BJ (cell line): ENCODE results near the gene UMODL1. TPM values are rescaled to one million over a fixed set of nuclear protein-coding genes. Genes with fewer than 3 reads are reported as not detected.

Source experiments
- CTCF ChIA-PET: fragments of 350-600 bp; formaldehyde crosslinking; extraction: SDS; loops from one replicate; lab custom pipeline; 2021; ENCODE audit warnings: antibody characterized with exemption, inconsistent platforms; lab: Yijun Ruan, JAX
- POLR2A ChIA-PET: fragments of 300-600 bp; sonication (Branson Sonifier 250); formaldehyde crosslinking; extraction: SDS; loops from one replicate; lab custom pipeline; 2021; ENCODE audit warnings: antibody characterized with exemption; lab: Charles Lee
- DNase-seq: peaks from one replicate; pipeline ENCODE4 v3.0.0-alpha.2; 2011; ENCODE audit warnings: low read depth
- H3K27me3 ChIP-seq: 2 replicates; pipeline ENCODE4 v1.6.0; 2011; ENCODE audit warnings: low read length; ENCODE audit not compliant: control insufficient read depth, insufficient read depth
- H3K36me3 ChIP-seq: 2 replicates; pipeline ENCODE4 v1.5.1; 2011; ENCODE audit warnings: low read length; ENCODE audit not compliant: control insufficient read depth, insufficient read depth
- H3K4me3 ChIP-seq: 2 replicates; pipeline ENCODE4 v1.5.1; 2011; ENCODE audit warnings: low read depth, mild to moderate bottlenecking, control low read depth, low read length
- polyA plus RNA-seq: library from polyadenylated mRNA; depleted of rRNA; stranded (reverse); fragments of >200 nt; gene quantifications from 2 replicates; pipeline ENCODE4 v1.2.3, GENCODE V29; 2011
- TF ChIP-seq, protein P1 (sequence below): IDR thresholded peaks from 2 replicates; pipeline ENCODE4 v1.5.1; 2011; ENCODE audit warnings: low read depth, mild to moderate bottlenecking, control low read depth, inconsistent platforms, low read length, moderate library complexity; ENCODE audit not compliant: insufficient read depth

UMODL1 gene
- polyA plus RNA-seq, 1 experiment, result 0.04 TPM

GRCh38 chr21:42189431-42189830 is 118.3 kb downstream of the UMODL1 start:
- Histone ChIP-seq H3K36me3 (no peaks in the 10 kb centered on the region), H3K27me3 (no peaks in the 10 kb centered on the region; the same call in 1 of the 2 replicates), H3K4me3 (no peak overlapping the region)
- TF ChIP-seq, protein P1, sequence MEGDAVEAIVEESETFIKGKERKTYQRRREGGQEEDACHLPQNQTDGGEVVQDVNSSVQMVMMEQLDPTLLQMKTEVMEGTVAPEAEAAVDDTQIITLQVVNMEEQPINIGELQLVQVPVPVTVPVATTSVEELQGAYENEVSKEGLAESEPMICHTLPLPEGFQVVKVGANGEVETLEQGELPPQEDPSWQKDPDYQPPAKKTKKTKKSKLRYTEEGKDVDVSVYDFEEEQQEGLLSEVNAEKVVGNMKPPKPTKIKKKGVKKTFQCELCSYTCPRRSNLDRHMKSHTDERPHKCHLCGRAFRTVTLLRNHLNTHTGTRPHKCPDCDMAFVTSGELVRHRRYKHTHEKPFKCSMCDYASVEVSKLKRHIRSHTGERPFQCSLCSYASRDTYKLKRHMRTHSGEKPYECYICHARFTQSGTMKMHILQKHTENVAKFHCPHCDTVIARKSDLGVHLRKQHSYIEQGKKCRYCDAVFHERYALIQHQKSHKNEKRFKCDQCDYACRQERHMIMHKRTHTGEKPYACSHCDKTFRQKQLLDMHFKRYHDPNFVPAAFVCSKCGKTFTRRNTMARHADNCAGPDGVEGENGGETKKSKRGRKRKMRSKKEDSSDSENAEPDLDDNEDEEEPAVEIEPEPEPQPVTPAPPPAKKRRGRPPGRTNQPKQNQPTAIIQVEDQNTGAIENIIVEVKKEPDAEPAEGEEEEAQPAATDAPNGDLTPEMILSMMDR, result no peak
- CTCF ChIA-PET, result no interaction called here
- no peak for DNase-seq
- POLR2A ChIA-PET, result no interaction called here

DNA sequence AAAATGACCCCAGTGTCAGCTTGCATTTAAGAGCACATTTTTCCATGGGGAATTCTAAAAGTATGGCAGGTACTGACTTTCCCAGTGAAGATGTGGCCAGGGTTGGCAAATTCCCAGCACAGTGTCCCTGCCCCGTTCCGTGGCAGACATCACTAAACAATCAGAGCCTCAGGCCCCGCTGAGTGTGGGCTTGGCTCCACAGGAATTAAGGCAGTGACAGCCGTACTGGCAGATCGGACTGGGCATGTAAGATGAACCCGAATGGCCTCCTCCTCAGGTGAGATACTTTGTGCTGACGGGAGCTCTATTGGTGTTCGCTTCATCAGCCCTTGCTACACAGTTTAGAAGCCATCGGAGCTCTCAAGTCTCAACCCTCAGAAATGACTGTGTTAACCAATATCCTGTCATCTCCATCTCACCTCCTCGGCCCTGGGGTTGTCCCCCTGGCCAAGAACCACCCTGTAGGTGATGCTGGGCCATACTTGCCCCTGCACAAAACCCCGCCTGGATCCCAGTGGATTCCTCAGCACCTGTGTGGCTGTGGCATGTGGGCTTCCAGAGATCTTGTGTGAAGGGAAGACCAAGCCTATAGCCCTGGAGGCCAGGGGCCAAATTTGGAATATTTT is 118.9 kb downstream of the UMODL1 start:
- ChIA-PET POLR2A (no interaction called here), CTCF (no interaction called here)
- no peaks in the 10 kb centered on the region for H3K36me3 ChIP-seq
- DNase-seq, result no peak
- TF ChIP-seq, protein P1, result no peak
- no peak overlapping the region for H3K4me3 ChIP-seq
- no peaks in the 10 kb centered on the region; the same call in 1 of the 2 replicates for H3K27me3 ChIP-seq

GRCh38 chr21:42190486-42190863 is 119.4 kb downstream of the UMODL1 start:
- CTCF ChIA-PET, result no interaction called here
- POLR2A ChIA-PET, result no interaction called here
- TF ChIP-seq, protein P1, result no peak

DNA sequence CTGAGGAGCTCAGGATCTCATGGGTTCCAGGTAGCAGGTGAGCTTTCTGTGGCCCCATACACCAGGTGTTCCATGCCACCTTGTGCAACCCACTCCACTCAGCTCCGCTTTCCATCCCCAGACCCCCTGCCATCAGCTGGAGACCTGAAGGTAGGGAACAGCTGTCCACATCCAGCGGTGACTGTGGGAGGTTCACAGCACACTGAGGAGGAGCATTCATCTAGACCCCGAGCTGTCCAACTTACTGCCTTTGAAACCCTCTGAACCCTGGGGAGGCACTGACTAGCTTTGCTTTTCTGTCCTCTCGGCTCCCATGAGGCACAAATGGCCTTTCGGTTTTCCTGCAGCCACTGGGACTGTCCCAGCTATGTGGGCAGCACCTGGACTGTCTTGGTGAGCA is 119.9 kb downstream of the UMODL1 start:
- ChIA-PET CTCF (no interaction called here), POLR2A (no interaction called here)
- no peak overlapping the region for H3K4me3 ChIP-seq
- DNase-seq, result no peak
- H3K36me3 ChIP-seq, result no peaks in the 10 kb centered on the region
- TF ChIP-seq, protein P1, result no peak
- no peaks in the 10 kb centered on the region; the same call in 1 of the 2 replicates for H3K27me3 ChIP-seq

More at GRCh38 chr21:42190486-42190863, 119.4 kb downstream of the UMODL1 start:
- H3K4me3 ChIP-seq, result no peak overlapping the region
- DNase-seq, result no peak
- H3K36me3 ChIP-seq, result no peaks in the 10 kb centered on the region
- no peaks in the 10 kb centered on the region; the same call in 1 of the 2 replicates for H3K27me3 ChIP-seq

DNA sequence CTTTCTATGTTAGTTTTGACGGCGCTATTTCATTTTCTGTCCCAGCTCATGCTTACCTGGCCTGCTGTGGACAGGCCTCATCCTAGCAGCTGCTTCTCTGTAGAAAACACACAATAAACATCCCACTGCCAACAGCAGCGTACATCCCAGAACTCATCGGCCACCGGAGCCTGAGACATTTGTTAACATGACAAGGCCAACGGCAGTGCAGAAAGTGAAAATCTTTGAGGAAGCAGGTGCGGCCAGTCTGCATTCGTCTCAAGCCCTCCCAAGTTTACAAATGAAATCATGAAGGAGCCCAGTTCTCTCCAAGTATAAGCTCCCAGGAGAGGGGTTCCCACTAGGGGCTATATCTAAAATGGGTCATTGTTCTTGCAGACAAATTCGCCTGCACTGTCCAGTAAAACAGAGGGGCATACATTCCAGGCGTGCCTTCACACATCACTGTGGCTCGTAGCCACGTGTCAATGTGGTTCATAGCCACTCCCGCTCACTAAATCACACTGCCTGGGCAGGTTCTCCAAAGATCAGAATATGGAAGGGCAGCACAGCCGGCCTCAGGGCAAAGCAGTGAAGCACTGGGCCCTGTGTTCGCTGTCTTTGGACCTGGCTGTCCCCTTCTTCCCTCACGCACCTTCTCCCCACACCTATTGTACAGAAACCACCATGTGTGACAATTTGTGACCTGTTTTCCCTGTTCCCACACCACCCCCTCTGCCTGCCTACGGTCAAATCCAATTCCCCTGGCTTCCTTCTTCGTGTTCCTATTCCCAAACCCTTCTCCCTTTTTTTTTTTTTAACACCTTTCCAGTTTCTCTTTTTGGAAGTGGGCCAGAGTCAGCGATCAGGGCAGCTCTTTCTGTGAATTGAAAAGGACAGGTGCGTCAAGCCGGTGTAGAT is 120.8 kb downstream of the UMODL1 start:
- POLR2A ChIA-PET, result no interaction called here

More for the DNA sequence above, 120.8 kb downstream of the UMODL1 start:
- Histone ChIP-seq H3K27me3 (no peaks in the 10 kb centered on the region; the same call in 1 of the 2 replicates), H3K36me3 (no peaks in the 10 kb centered on the region), H3K4me3 (no peak overlapping the region)
- CTCF ChIA-PET, result no interaction called here
- TF ChIP-seq, protein P1, result no peak
- DNase-seq, result no peak
